B cell (primary cell): ENCODE measurements around the gene RAD21L1. TPM values are rescaled to one million over a fixed set of nuclear protein-coding genes. Genes with fewer than 3 reads are reported as not detected.

Source experiments
- ATAC-seq: fragments of 200-7000 bp; cut with Tn5 transposase; one replicate; pipeline ENCODE4 v1.10.0; 2021; ENCODE audit warnings: low read depth, mild to moderate bottlenecking, moderate number of reproducible peaks, moderate library complexity
- CTCF ChIA-PET: fragments of 350-600 bp; sonication (Branson Sonifier 250); formaldehyde crosslinking; loops from one replicate; lab custom pipeline; 2021; ENCODE audit warnings: antibody characterized with exemption, inconsistent platforms; lab: Charles Lee
- POLR2A ChIA-PET: fragments of 350-600 bp; sonication (Branson Sonifier 250); formaldehyde crosslinking; loops from one replicate; lab custom pipeline; 2021; ENCODE audit warnings: antibody characterized with exemption; lab: Charles Lee
- DNase-seq: peaks from one replicate; pipeline ENCODE4 v3.0.0; 2013
- H2AFZ ChIP-seq: 2 replicates; pipeline ENCODE4 v1.6.1; 2012; ENCODE audit warnings: mild to moderate bottlenecking, low read depth, low read length; ENCODE audit not compliant: insufficient read depth, poor library complexity, severe bottlenecking
- H3K27ac ChIP-seq, 2 donors: 1 replicate in 1 of 2; 2 replicates in 1 of 2; pipeline ENCODE4 v1.5.1; 2012 to 2013; ENCODE audit warnings: low read length in 2 of 2, mild to moderate bottlenecking in 2 of 2, moderate library complexity in 1 of 2
- H3K27me3 ChIP-seq, 4 experiments: fragments of 200-600 bp in 1 of 4; sonication (generic) in 1 of 4; replicated peaks in 1 of 4; 1 replicate in 2 of 4; 2 replicates in 2 of 4; pipeline versions ENCODE4 v1.6.1 to v1.7.0; 2013 to 2016; ENCODE audit warnings: low read length in 3 of 4, mild to moderate bottlenecking in 2 of 4, mixed read lengths in 1 of 4, moderate library complexity in 1 of 4; ENCODE audit not compliant: insufficient read depth in 4 of 4, control insufficient read depth in 3 of 4; ENCODE audit errors: control extremely low read depth in 1 of 4
- H3K36me3 ChIP-seq, 2 experiments: replicated peaks in 1 of 2; 1 replicate in 1 of 2; 2 replicates in 1 of 2; pipeline versions ENCODE4 v1.6.1 to v1.7.1; 2013; ENCODE audit warnings: low read length in 1 of 2; ENCODE audit not compliant: insufficient read depth in 2 of 2, control insufficient read depth in 1 of 2; ENCODE audit errors: control extremely low read depth in 1 of 2, extremely low read depth in 1 of 2
- H3K4me1 ChIP-seq, 2 donors: fragments of 200-600 bp in 1 of 2; sonication (generic) in 1 of 2; 1 replicate in 1 of 2; 2 replicates in 1 of 2; pipeline versions ENCODE4 v1.5.1 to v1.6.1; 2013 to 2017; ENCODE audit warnings: low read length in 2 of 2; ENCODE audit not compliant: control insufficient read depth in 2 of 2, insufficient read depth in 2 of 2
- H3K4me2 ChIP-seq: replicated peaks from 2 replicates; pipeline ENCODE3; 2012; ENCODE audit warnings: mild to moderate bottlenecking, low read depth, low read length; ENCODE audit not compliant: poor library complexity, severe bottlenecking
- H3K4me3 ChIP-seq, 5 experiments: fragments of 200-600 bp in 1 of 5; sonication (generic) in 1 of 5; 1 replicate in 3 of 5; 2 replicates in 2 of 5; pipeline versions ENCODE4 v1.5.1 to v1.7.0; 2011 to 2016; ENCODE audit warnings: low read length in 4 of 5, mild to moderate bottlenecking in 4 of 5, low read depth in 2 of 5, control low read depth in 1 of 5, moderate library complexity in 1 of 5; ENCODE audit not compliant: insufficient read depth in 1 of 5; ENCODE audit errors: control extremely low read depth in 1 of 5, extremely low read depth in 1 of 5
- H3K79me2 ChIP-seq: fragments of 200-600 bp; sonication (generic); one replicate; pipeline ENCODE4 v1.6.0; 2016; ENCODE audit warnings: low read length; ENCODE audit not compliant: control insufficient read depth, insufficient read depth
- H3K9ac ChIP-seq: fragments of 200-600 bp; sonication (generic); 2 replicates; pipeline ENCODE4 v1.6.1; 2017; ENCODE audit warnings: mild to moderate bottlenecking, low read length, moderate library complexity
- H3K9me3 ChIP-seq, 3 donors: one replicate each; pipeline versions ENCODE4 v1.6.1 to v1.7.1; 2013; ENCODE audit warnings: low read length in 2 of 3; ENCODE audit not compliant: control insufficient read depth in 2 of 3, insufficient read depth in 1 of 3; ENCODE audit errors: control extremely low read depth in 1 of 3
- H4K20me1 ChIP-seq: 2 replicates; pipeline ENCODE4 v1.6.0; 2012; ENCODE audit warnings: mild to moderate bottlenecking, low read length; ENCODE audit not compliant: insufficient read depth, control insufficient read depth, poor library complexity, severe bottlenecking
- H3K27ac Mint-ChIP-seq: one replicate; pipeline ENCODE4 v1.8.0; 2021; ENCODE audit warnings: mixed read lengths
- H3K27me3 Mint-ChIP-seq: one replicate; pipeline ENCODE4 v1.8.0; 2021; ENCODE audit warnings: mixed read lengths
- H3K4me1 Mint-ChIP-seq: one replicate; pipeline ENCODE4 v1.8.0; 2021; ENCODE audit warnings: mixed read lengths
- H3K4me3 Mint-ChIP-seq: one replicate; pipeline ENCODE4 v1.8.0; 2021; ENCODE audit warnings: mixed read lengths
- H3K9me3 Mint-ChIP-seq: one replicate; pipeline ENCODE4 v1.8.0; 2022; ENCODE audit warnings: mixed read lengths; ENCODE audit not compliant: insufficient read depth
- CTCF ChIP-seq: fragments of 200-600 bp; IDR thresholded peaks from one replicate; pipeline ENCODE4 v1.8.0; 2022; ENCODE audit warnings: antibody characterized with exemption, mild to moderate bottlenecking
- EZH2 ChIP-seq: IDR thresholded peaks from 2 replicates; pipeline ENCODE4 v1.6.1; 2012; ENCODE audit warnings: borderline replicate concordance, low read depth, mild to moderate bottlenecking, moderate library complexity, low read length; ENCODE audit not compliant: insufficient read depth, poor library complexity, severe bottlenecking
- WGBS: methylation state at CpG from one replicate; pipeline ENCODE4 v1.1.5; 2013; ENCODE audit warnings: missing lambda C conversion rate; ENCODE audit not compliant: insufficient coverage; 5-methylcytosine and 5-hydroxymethylcytosine counted together
- intact Hi-C: fragments of 100-400 bp; cut with micrococcal nuclease; formaldehyde crosslinking; loops from one replicate; pipeline ENCODE4 v1.10.0; 2022
- polyA plus RNA-seq: library from polyadenylated mRNA; depleted of rRNA; stranded (reverse); fragments of >200 nt; gene quantifications from 2 replicates; pipeline ENCODE4 v1.2.3, GENCODE V29; 2012
- total RNA-seq, 2 donors: library from RNA; stranded (reverse); fragments of 120-200 nt in 1 of 2; gene quantifications; 1 replicate in 1 of 2; 2 replicates in 1 of 2; pipeline versions ENCODE4 v1.2.3 to v1.2.4, GENCODE V29; 2013 to 2022

RAD21L1 gene
- total and polyA plus RNA-seq, 2 donors (not counting 1 experiment from before 2014, with no cell fraction given): not detected

- Histone ChIP-seq H2AFZ (no peak overlapping the region), H3K9ac (no peak overlapping the region), H3K9me3 (no peaks in the 10 kb centered on the region), H3K27ac (no peak overlapping the region), H3K4me2 (no peak overlapping the region), H3K27me3 (peaks cover 0 to 11% (median 7%) of the 10 kb centered on the region in 4 experiments), H3K36me3 (no peaks in the 10 kb centered on the region), H4K20me1 (no peaks in the 10 kb centered on the region), H3K4me1 (no peaks in the 10 kb centered on the region), H3K4me3 (no peak overlapping the region), H3K79me2 (no peaks in the 10 kb centered on the region)
- DNase-seq (no peak), ATAC-seq (no peak)
- no peaks in the 10 kb centered on the region for H3K9me3 Mint-ChIP-seq
- H3K4me3 Mint-ChIP-seq: no peak overlapping the region
- WGBS: 100% methylated on average over 1 of the region's 3 CpGs
- no peak overlapping the region for H3K27ac Mint-ChIP-seq
- CTCF ChIA-PET: no interaction called here
- no peaks in the 10 kb centered on the region for H3K4me1 Mint-ChIP-seq
- POLR2A ChIA-PET: no interaction called here
- intact Hi-C loops: no loop called here
- TF ChIP-seq EZH2 (no peak), CTCF (no peak)
- peaks cover 13% of the 10 kb centered on the region for H3K27me3 Mint-ChIP-seq
Measured at GRCh38 chr20:1191299-1191698, 34.5 kb upstream of the RAD21L1 start.

- no peak overlapping the region for H3K9ac ChIP-seq
- TF ChIP-seq CTCF (no peak), EZH2 (no peak)
- ATAC-seq (no peak), DNase-seq (no peak)
- POLR2A ChIA-PET: no interaction called here
- H3K4me1 Mint-ChIP-seq: no peaks in the 10 kb centered on the region
- H3K27me3 ChIP-seq: peaks cover 0 to 3% (median 0%) of the 10 kb centered on the region in 4 experiments
- peaks cover 4% of the 10 kb centered on the region for H3K9me3 Mint-ChIP-seq
- intact Hi-C loops: no loop called here
- H3K36me3 ChIP-seq: no peaks in the 10 kb centered on the region
- no peak overlapping the region for H3K4me3 ChIP-seq
- no peak overlapping the region for H3K27ac Mint-ChIP-seq
- H2AFZ ChIP-seq: no peak overlapping the region
- no peaks in the 10 kb centered on the region for H3K9me3 ChIP-seq
- no peaks in the 10 kb centered on the region for H3K4me1 ChIP-seq
- CTCF ChIA-PET: no interaction called here
- H3K27me3 Mint-ChIP-seq: peaks cover 22% of the 10 kb centered on the region
- H3K79me2 ChIP-seq: no peaks in the 10 kb centered on the region
- no peaks in the 10 kb centered on the region for H4K20me1 ChIP-seq
- H3K4me3 Mint-ChIP-seq: no peak overlapping the region
- no CpG with 5 or more reads among the region's 1 CpG for WGBS
- no peak overlapping the region for H3K4me2 ChIP-seq
- H3K27ac ChIP-seq: no peak overlapping the region
Measured at GRCh38 chr20:1195226-1195625, 30.6 kb upstream of the RAD21L1 start.
